ENCODE results near the gene PARL.

Gene PARL

GRCh38 chr3:183924543-183924942 is 39.9 kb upstream of the PARL start:
- DNase-seq (ENCODE audit: extremely low read depth, low read depth) = no peak
- no peak overlapping the region for H3K4me3 ChIP-seq (replicated peaks; ENCODE audit: low read depth, low read length)
- no peak for TF ChIP-seq CTCF (IDR thresholded peaks at IDR 0.05; ENCODE audit: low read depth, low read length, missing control alignments)

GRCh38 chr3:183922421-183922820 is 37.7 kb upstream of the PARL start:
- no peak overlapping the region for H3K4me3 ChIP-seq (replicated peaks; ENCODE audit: low read depth, low read length)
- no peak for DNase-seq (ENCODE audit: extremely low read depth, low read depth)
- TF ChIP-seq CTCF (IDR thresholded peaks at IDR 0.05; ENCODE audit: low read depth, low read length, missing control alignments) = no peak

GRCh38 chr3:183921096-183921495 is 36.4 kb upstream of the PARL start:
- no peak for DNase-seq (ENCODE audit: extremely low read depth, low read depth)
- no peak for TF ChIP-seq CTCF (IDR thresholded peaks at IDR 0.05; ENCODE audit: low read depth, low read length, missing control alignments)
- H3K4me3 ChIP-seq (replicated peaks; ENCODE audit: low read depth, low read length) = no peak overlapping the region

- H3K4me3 ChIP-seq (replicated peaks; ENCODE audit: low read depth, low read length) = no peak overlapping the region
- TF ChIP-seq CTCF (IDR thresholded peaks at IDR 0.05; ENCODE audit: low read depth, low read length, missing control alignments) = no peak
- no peak for DNase-seq (ENCODE audit: extremely low read depth, low read depth)
These were observed 35.7 kb upstream of the PARL start for GRCh38 chr3:183920416-183920815.

- H3K4me3 ChIP-seq (replicated peaks; ENCODE audit: low read depth, low read length) = no peak overlapping the region
- no peak for DNase-seq (ENCODE audit: extremely low read depth, low read depth)
- no peak for TF ChIP-seq CTCF (IDR thresholded peaks at IDR 0.05; ENCODE audit: low read depth, low read length, missing control alignments)
These were observed 33.5 kb upstream of the PARL start for GRCh38 chr3:183918178-183918577.

- H3K4me3 ChIP-seq (replicated peaks; ENCODE audit: low read depth, low read length) = no peak overlapping the region
- DNase-seq (ENCODE audit: extremely low read depth, low read depth) = no peak
- TF ChIP-seq CTCF (IDR thresholded peaks at IDR 0.05; ENCODE audit: low read depth, low read length, missing control alignments) = no peak
These were observed 33.1 kb upstream of the PARL start for GRCh38 chr3:183917776-183918175.

GRCh38 chr3:183914856-183915255 is 30.2 kb upstream of the PARL start:
- no peak for DNase-seq (ENCODE audit: extremely low read depth, low read depth)
- H3K4me3 ChIP-seq (replicated peaks; ENCODE audit: low read depth, low read length) = no peak overlapping the region
- no peak for TF ChIP-seq CTCF (IDR thresholded peaks at IDR 0.05; ENCODE audit: low read depth, low read length, missing control alignments)
